GM12801 (cell line): ENCODE results near the gene DDIAS.

Experiments
- CTCF ChIP-seq: IDR thresholded peaks from one replicate; pipeline ENCODE4 v1.5.1; 2011; ENCODE audit warnings: control low read depth; ENCODE audit not compliant: insufficient read length; ENCODE audit errors: extremely low read depth

The DDIAS gene

GRCh38 chr11:82862379-82862778 lies 39.2 kb upstream of the DDIAS start:
- TF ChIP-seq CTCF = no peak

- TF ChIP-seq CTCF = no peak
Measured at GRCh38 chr11:82863209-82863608, 38.3 kb upstream of the DDIAS start.

- no peak for TF ChIP-seq CTCF
Measured at GRCh38 chr11:82864268-82864667, 37.3 kb upstream of the DDIAS start.

- TF ChIP-seq CTCF = no peak
Measured at GRCh38 chr11:82865841-82866240, 35.7 kb upstream of the DDIAS start.

- TF ChIP-seq CTCF = no peak
Measured at GRCh38 chr11:82867495-82868082, 33.9 kb upstream of the DDIAS start.

GRCh38 chr11:82869657-82870056 lies 31.9 kb upstream of the DDIAS start:
- no peak for TF ChIP-seq CTCF

- no peak for TF ChIP-seq CTCF
Measured at GRCh38 chr11:82871646-82872045, 29.9 kb upstream of the DDIAS start.
